ENCODE data around the gene TELO2. TPM values are rescaled to one million over a fixed set of nuclear protein-coding genes. Genes with fewer than 3 reads are reported as not detected.

Gene TELO2
- total RNA-seq (10 to 100 TPM; 29.7 to 30.8 TPM), total RNA-seq (15.6 to 155 (median 58.2) reads per million in 172 experiments)
- 28.8 TPM for polyA plus RNA-seq (2013, experiment 1 of 2)
- polyA plus RNA-seq (2013, experiment 2 of 2), result 31.5 TPM

DNA sequence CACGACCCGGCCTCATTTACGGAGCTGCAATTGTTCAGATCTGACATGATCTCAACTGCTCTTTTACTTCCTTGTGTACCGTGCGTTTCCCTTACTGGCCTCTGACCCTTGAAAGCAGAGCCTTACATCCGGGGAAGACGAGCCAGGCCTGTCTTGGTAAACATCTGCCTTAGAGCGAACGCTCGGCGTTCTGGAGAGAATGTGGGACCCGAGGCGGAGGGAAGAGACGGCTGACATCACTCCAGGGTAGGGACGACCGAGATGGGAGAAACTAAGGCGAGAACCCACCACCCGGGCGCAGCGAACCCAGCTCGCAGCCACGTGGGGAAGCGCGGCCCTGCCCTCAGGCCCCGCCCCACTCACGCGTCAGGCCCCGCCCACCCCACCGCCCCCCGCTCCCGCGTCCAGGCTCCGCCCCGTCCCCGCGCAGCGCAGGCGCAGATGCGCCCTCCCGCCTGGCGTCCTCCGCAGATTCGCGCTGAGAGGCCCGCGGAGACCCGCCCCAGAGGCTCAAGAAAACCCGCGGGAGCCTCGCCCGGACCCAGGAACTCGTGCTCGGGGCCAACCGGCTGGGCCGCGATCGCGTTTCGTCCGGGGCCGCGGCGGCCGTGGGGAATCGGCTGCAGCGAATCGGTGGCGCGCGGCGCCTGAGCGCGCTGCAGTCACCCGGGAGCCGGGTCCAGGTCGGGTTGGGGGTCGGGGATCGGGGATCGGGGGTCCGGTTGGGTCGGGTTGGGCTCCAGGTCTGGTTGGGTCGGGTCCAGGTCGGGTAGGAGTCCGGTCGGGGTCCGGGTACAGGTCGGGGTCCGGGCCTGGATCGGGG lies at the start of gene TELO2:
Gene TELO2 (plus strand): TSS at position 438 of the 823 bp plus-strand sequence. CDS start 922 bp downstream, outside the sequence.
- peak within 1 kb of the TSS; percentile 97 for H3K27ac Mint-ChIP-seq
- DNase-seq (peak; percentile 79 to 95 (median 88)), ATAC-seq (ENCODE audit: poor library complexity) (peak; percentile 87)
- H3K4me1 Mint-ChIP-seq (ENCODE audit: low read depth), result peaks cover 10% of the 10 kb centered on the region
- H3K36me3 ChIP-seq (ENCODE audit: insufficient read depth, low read length), result peaks cover 21% of the 10 kb centered on the region
- POLR2A ChIA-PET, result interaction anchor here (0.6 to 2.7 kb wide), 14 partner anchors 17 to 289 kb away, joined by 3 to 27 read pairs (median 3); partner anchors contain the start of genes JPT2, MAPK8IP3, NUBP2 and SPSB3
- H3K4me3 ChIP-seq (ENCODE audit: low read length), result peak within 1 kb of the TSS; percentile 86
- H3K9me3 Mint-ChIP-seq, result no peaks in the 10 kb centered on the region
- peak within 1 kb of the TSS; percentile 84 for H3K27ac ChIP-seq (ENCODE audit: low read depth in 1 of 2, low read length in 2 of 2)
- H3K27me3 Mint-ChIP-seq, result no peaks in the 10 kb centered on the region
- H3K4me1 ChIP-seq (ENCODE audit: insufficient read depth, low read length), result peaks cover 27% of the 10 kb centered on the region
- intact Hi-C loops (cut with DNase I, micrococcal nuclease), result loop anchor here (1.0 to 5.0 kb wide), 8 partner anchors 18 to 186 kb away; partner anchors contain the start of genes CLCN7 (in 2 of the 2), UBE2I (in 1 of the 2) and UQCC4 (in 1 of the 2)
- CTCF ChIA-PET, result interaction anchor here (1.3 kb wide), 1 partner anchor 73 kb away, joined by 4 read pairs; the partner anchor contains the start of gene UQCC4
- H3K4me3 Mint-ChIP-seq, result peak within 1 kb of the TSS; percentile 95
- peaks cover 12% of the 10 kb centered on the region for H3K36me3 Mint-ChIP-seq (ENCODE audit: low read depth)
- no peaks in the 10 kb centered on the region for H3K27me3 ChIP-seq (ENCODE audit: control insufficient read depth in 1 of 2, insufficient read depth in 2 of 2, low read length in 2 of 2)
- H3K9me3 ChIP-seq (ENCODE audit: control insufficient read depth in 1 of 2, insufficient read depth in 1 of 2, low read length in 2 of 2), result no peaks in the 10 kb centered on the region
- TF ChIP-seq, protein P1, sequence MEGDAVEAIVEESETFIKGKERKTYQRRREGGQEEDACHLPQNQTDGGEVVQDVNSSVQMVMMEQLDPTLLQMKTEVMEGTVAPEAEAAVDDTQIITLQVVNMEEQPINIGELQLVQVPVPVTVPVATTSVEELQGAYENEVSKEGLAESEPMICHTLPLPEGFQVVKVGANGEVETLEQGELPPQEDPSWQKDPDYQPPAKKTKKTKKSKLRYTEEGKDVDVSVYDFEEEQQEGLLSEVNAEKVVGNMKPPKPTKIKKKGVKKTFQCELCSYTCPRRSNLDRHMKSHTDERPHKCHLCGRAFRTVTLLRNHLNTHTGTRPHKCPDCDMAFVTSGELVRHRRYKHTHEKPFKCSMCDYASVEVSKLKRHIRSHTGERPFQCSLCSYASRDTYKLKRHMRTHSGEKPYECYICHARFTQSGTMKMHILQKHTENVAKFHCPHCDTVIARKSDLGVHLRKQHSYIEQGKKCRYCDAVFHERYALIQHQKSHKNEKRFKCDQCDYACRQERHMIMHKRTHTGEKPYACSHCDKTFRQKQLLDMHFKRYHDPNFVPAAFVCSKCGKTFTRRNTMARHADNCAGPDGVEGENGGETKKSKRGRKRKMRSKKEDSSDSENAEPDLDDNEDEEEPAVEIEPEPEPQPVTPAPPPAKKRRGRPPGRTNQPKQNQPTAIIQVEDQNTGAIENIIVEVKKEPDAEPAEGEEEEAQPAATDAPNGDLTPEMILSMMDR (IDR thresholded peaks at IDR 0.05), result peak; percentile 19

- intact Hi-C loops (cut with DNase I, micrococcal nuclease), result no loop called here
- H3K4me1 ChIP-seq (ENCODE audit: insufficient read depth, low read length), result no peaks in the 10 kb centered on the region
- no peaks in the 10 kb centered on the region for H3K27me3 ChIP-seq (ENCODE audit: control insufficient read depth in 1 of 2, insufficient read depth in 2 of 2, low read length in 2 of 2)
- H3K9me3 ChIP-seq (ENCODE audit: control insufficient read depth in 1 of 2, insufficient read depth in 1 of 2, low read length in 2 of 2), result no peaks in the 10 kb centered on the region
- DNase-seq (no peak), ATAC-seq (ENCODE audit: poor library complexity) (no peak)
- H3K27ac ChIP-seq (ENCODE audit: low read depth in 1 of 2, low read length in 2 of 2), result no peak overlapping the region
- Mint-ChIP-seq H3K9me3 (no peaks in the 10 kb centered on the region), H3K36me3 (ENCODE audit: low read depth) (peaks cover 6% of the 10 kb centered on the region), H3K27me3 (no peaks in the 10 kb centered on the region), H3K27ac (no peak overlapping the region), H3K4me3 (no peak overlapping the region), H3K4me1 (ENCODE audit: low read depth) (no peaks in the 10 kb centered on the region)
- CTCF ChIA-PET, result no interaction called here
- peaks cover 17% of the 10 kb centered on the region for H3K36me3 ChIP-seq (ENCODE audit: insufficient read depth, low read length)
- POLR2A ChIA-PET, result no interaction called here
- TF ChIP-seq, protein P1 (IDR thresholded peaks at IDR 0.05), result no peak
- no peak overlapping the region for H3K4me3 ChIP-seq (ENCODE audit: low read length)
Measured at GRCh38 chr16:1443403-1443973, 49.7 kb upstream of the TELO2 start.

DNA sequence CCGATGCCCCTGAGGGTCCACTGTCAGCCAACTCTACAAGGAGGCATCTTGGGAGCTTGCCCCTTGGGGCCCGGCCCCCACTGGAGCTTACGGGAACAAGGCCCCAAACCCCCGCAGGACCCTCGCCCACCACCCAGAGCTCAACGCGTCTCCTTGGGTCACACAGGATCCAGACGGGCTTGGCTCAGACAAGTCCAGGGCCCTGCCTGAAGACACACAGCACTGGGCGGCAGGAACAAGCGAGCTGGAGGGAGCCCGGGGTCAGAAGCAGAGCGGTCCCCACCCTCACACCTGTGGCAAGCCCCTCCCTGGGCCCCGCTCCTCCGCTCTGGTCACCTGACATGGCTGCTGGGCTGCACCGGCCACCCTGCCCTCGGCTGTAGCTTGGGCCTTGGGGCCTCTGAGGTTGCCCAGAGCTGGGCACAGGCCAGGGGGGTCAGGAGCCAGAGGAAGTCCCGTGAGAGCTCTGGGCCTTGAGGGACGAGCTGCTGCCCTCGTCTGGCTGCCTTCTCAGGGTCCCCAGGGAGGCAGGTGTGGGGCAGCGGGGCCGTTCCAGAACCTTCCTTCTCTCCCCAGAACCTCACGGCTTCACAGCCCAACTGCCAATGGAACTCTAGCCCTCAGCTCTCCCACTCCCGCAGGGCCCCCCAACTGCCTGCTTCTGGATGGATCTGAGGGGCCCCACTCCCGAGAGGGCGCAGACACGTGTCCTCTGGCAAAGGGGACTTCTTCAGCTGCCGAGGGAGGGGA lies 49.0 kb upstream of the TELO2 start, which contains the start of gene CCDC154:
Gene CCDC154 (minus strand): TSS at position 577 of the 750 bp plus-strand sequence. CDS start 234 bp downstream, at position 343.
- intact Hi-C loops (cut with DNase I, micrococcal nuclease), result no loop called here
- Histone ChIP-seq H3K4me3 (ENCODE audit: low read length) (no peak within 1 kb of the TSS), H3K27me3 (ENCODE audit: control insufficient read depth in 1 of 2, insufficient read depth in 2 of 2, low read length in 2 of 2) (no peaks in the 10 kb centered on the region), H3K36me3 (ENCODE audit: insufficient read depth, low read length) (peaks cover 18% of the 10 kb centered on the region), H3K27ac (ENCODE audit: low read depth in 1 of 2, low read length in 2 of 2) (no peak within 1 kb of the TSS), H3K4me1 (ENCODE audit: insufficient read depth, low read length) (no peaks in the 10 kb centered on the region), H3K9me3 (ENCODE audit: control insufficient read depth in 1 of 2, insufficient read depth in 1 of 2, low read length in 2 of 2) (no peaks in the 10 kb centered on the region)
- Mint-ChIP-seq H3K27me3 (no peaks in the 10 kb centered on the region), H3K4me3 (no peak within 1 kb of the TSS), H3K27ac (no peak within 1 kb of the TSS), H3K36me3 (ENCODE audit: low read depth) (peaks cover 7% of the 10 kb centered on the region), H3K4me1 (ENCODE audit: low read depth) (no peaks in the 10 kb centered on the region), H3K9me3 (no peaks in the 10 kb centered on the region)
- no peak for ATAC-seq (ENCODE audit: poor library complexity)
- DNase-seq, result no peak
- ChIA-PET POLR2A (no interaction called here), CTCF (no interaction called here)
- TF ChIP-seq, protein P1 (IDR thresholded peaks at IDR 0.05), result no peak
